ENCODE data around the gene POLD4. TPM values are rescaled to one million over a fixed set of nuclear protein-coding genes. Genes with fewer than 3 reads are reported as not detected.

Gene POLD4
- total and polyA plus RNA-seq, 2 experiments from 2014 or later: 109 to 121 TPM

DNA sequence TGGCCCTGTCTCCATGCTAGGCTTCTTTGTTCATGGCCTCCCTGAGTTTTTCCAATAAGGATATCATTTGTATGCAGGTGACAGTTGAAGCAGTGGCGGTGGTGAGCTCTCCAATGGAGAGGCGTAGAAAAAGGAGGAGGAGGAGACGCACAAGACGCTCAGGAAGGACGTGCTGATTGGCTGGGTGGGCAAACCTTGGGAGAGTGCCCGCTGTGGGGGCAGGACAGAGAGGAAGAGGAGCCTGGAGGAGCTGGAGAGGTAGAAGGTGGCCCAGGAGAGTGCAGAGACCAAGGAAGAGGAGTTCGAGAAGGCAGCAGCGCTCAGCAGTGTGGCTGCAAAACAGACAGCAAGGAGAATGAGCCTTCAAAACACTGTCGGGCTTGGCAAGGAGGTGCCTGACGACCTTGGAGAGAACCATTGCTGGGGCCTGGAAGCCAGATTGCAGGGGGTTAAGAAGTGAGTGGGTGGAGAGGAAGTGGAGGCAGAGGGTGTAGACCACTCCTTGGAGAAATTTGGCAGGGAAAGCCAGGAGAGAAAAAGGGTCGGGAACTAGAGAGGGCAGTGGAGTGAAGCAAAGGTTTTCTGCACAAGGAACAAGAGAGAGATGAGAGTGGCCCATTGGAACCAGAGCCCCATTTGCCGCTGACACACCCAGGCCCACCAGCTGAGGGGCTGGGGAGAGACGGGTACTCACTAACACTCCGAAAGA is 12.5 kb upstream of the POLD4 start:
- Histone ChIP-seq H3F3A (ENCODE audit: insufficient read depth) (peaks cover 62% of the 10 kb centered on the region), H3K79me2 (ENCODE audit: insufficient read depth) (peaks cover 99% of the 10 kb centered on the region), H3K4me3 (0 out of 2 replicates have a peak overlapping the region, but pooled peaks have one; percentile 36), H3K9me2 (ENCODE audit: insufficient read depth) (no peaks in the 10 kb centered on the region), H3K36me3 (ENCODE audit: low read depth) (peaks cover 19% of the 10 kb centered on the region; the same call in 1 of the 2 replicates), H3K9me3 (ENCODE audit: low read depth) (no peaks in the 10 kb centered on the region), H3K4me1 (ENCODE audit: insufficient read depth) (peaks cover 50% of the 10 kb centered on the region), H4K20me1 (ENCODE audit: insufficient read depth) (peaks cover 23% of the 10 kb centered on the region), H3K4me2 (ENCODE audit: unreplicated experiment) (peak overlapping the region; percentile 69), H3K27me3 (replicated peaks; ENCODE audit: insufficient read depth) (no peaks in the 10 kb centered on the region), H3K27ac (peak overlapping the region; percentile 62), H2AFZ (no peak overlapping the region), H3K9ac (peak overlapping the region; percentile 62)
- DNase-seq: no peak
- in situ Hi-C loops (cut with MboI): no loop called here
- no peak for TF ChIP-seq EZH2 (IDR thresholded peaks at IDR 0.05; ENCODE audit: insufficient read depth, poor library complexity, severe bottlenecking)
- TF ChIP-seq EZH2phosphoT487 (IDR thresholded peaks at IDR 0.05; ENCODE audit: insufficient read depth, low read depth): no peak
- WGBS, 2 experiments (ENCODE audit: low coverage in 1 of 2, low lambda C conversion rate in 2 of 2, missing lambda C conversion rate in 2 of 2): 72 to 82% methylated on average over 14 of the region's 14 CpGs

DNA sequence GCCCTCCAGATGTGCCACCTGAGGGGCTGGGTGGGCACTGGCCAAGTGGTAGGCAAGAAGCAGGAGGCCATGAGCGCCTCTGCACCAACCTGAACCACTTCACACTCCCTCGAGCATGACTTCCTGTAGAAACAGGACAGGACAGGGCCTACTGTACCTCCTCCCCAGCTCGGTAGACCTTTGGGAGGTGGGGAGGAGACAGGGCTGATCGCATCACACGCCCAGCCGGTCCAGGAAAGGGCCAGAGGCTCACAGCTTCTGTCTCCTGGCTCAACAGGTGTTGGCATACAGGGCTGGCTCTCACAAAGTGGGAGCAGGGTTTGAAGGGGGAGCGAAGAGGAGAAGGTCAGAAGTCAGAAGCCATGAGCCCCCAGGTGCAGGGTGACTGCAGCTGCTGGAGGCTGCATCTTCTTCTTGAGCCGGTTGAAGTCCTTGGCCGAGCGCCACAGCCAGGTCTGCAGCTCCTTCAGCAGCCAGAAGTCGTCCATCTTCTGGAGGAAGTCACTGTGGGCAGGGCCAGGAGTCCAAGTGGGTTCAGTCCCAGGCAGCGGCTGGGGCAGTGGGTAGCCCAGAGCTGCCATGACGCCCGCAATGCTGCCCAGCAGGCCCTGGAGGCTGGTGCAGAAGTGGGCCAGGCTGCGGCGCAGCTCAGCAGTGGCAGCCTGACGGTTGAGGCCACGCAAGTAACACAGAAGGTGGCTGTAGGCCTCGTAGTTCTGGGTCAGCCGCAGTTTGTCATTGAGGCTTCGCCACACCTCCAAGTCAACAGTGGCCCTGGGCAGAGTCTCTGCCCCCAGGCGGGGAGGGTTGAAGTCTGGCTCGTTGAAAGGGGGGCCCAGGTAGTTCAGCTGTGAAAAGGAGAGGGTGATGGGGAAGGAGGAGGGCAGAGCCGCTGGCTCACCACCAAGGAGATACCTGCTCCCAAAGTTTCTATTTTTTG is 11.7 kb upstream of the POLD4 start:
- Histone ChIP-seq H3K4me3 (no peak overlapping the region), H3K27me3 (replicated peaks; ENCODE audit: insufficient read depth) (no peaks in the 10 kb centered on the region), H3K79me2 (ENCODE audit: insufficient read depth) (peaks cover 96% of the 10 kb centered on the region), H3K4me2 (ENCODE audit: unreplicated experiment) (no peak overlapping the region), H2AFZ (no peak overlapping the region), H4K20me1 (ENCODE audit: insufficient read depth) (peaks cover 23% of the 10 kb centered on the region), H3K27ac (no peak overlapping the region), H3K4me1 (ENCODE audit: insufficient read depth) (peaks cover 42% of the 10 kb centered on the region), H3K9me2 (ENCODE audit: insufficient read depth) (no peaks in the 10 kb centered on the region), H3F3A (ENCODE audit: insufficient read depth) (peaks cover 68% of the 10 kb centered on the region), H3K9me3 (ENCODE audit: low read depth) (no peaks in the 10 kb centered on the region), H3K36me3 (ENCODE audit: low read depth) (peaks cover 19% of the 10 kb centered on the region; the same call in 1 of the 2 replicates), H3K9ac (no peak overlapping the region)
- DNase-seq: no peak
- in situ Hi-C loops (cut with MboI): no loop called here
- TF ChIP-seq EZH2 (IDR thresholded peaks at IDR 0.05; ENCODE audit: insufficient read depth, poor library complexity, severe bottlenecking): no peak
- TF ChIP-seq EZH2phosphoT487 (IDR thresholded peaks at IDR 0.05; ENCODE audit: insufficient read depth, low read depth): no peak
- 93 to 95% methylated on average over 24 of the region's 24 CpGs for WGBS, 2 experiments (ENCODE audit: low coverage in 1 of 2, low lambda C conversion rate in 2 of 2, missing lambda C conversion rate in 2 of 2)

DNA sequence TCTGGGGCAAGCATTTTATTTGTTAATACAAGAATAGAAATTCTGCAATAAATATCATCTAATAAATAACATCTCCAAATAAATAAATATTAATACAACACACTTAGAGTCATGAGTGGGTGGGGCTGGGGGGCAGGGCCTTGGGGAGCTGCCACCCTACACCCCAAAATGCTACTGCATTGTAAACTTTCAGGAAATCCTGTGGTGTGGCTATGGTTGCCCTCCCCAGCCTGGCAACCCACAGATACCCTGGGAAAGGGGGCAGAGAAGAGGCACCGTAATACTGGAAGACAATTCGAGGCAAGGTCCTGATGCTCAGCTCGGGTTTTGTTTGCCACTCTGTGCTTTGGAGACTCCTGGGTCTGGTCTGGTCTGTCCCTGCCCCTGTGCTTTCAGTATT is 10.8 kb upstream of the POLD4 start:
- in situ Hi-C loops (cut with MboI): no loop called here
- Histone ChIP-seq H3F3A (ENCODE audit: insufficient read depth) (peaks cover 71% of the 10 kb centered on the region), H3K9me2 (ENCODE audit: insufficient read depth) (no peaks in the 10 kb centered on the region), H3K4me1 (ENCODE audit: insufficient read depth) (peaks cover 34% of the 10 kb centered on the region), H3K4me3 (no peak overlapping the region), H4K20me1 (ENCODE audit: insufficient read depth) (peaks cover 16% of the 10 kb centered on the region; the same call in 1 of the 2 replicates), H3K9me3 (ENCODE audit: low read depth) (no peaks in the 10 kb centered on the region), H2AFZ (no peak overlapping the region), H3K36me3 (ENCODE audit: low read depth) (peaks cover 16% of the 10 kb centered on the region; the same call in 1 of the 2 replicates), H3K27ac (no peak overlapping the region), H3K9ac (no peak overlapping the region), H3K4me2 (ENCODE audit: unreplicated experiment) (no peak overlapping the region), H3K79me2 (ENCODE audit: insufficient read depth) (peaks cover 92% of the 10 kb centered on the region), H3K27me3 (replicated peaks; ENCODE audit: insufficient read depth) (no peaks in the 10 kb centered on the region)
- DNase-seq: no peak
- TF ChIP-seq EZH2 (IDR thresholded peaks at IDR 0.05; ENCODE audit: insufficient read depth, poor library complexity, severe bottlenecking): no peak
- TF ChIP-seq EZH2phosphoT487 (IDR thresholded peaks at IDR 0.05; ENCODE audit: insufficient read depth, low read depth): no peak
- WGBS, 2 experiments (ENCODE audit: low coverage in 1 of 2, low lambda C conversion rate in 2 of 2, missing lambda C conversion rate in 2 of 2): 96 to 100% methylated on average over 3 of the region's 3 CpGs

DNA sequence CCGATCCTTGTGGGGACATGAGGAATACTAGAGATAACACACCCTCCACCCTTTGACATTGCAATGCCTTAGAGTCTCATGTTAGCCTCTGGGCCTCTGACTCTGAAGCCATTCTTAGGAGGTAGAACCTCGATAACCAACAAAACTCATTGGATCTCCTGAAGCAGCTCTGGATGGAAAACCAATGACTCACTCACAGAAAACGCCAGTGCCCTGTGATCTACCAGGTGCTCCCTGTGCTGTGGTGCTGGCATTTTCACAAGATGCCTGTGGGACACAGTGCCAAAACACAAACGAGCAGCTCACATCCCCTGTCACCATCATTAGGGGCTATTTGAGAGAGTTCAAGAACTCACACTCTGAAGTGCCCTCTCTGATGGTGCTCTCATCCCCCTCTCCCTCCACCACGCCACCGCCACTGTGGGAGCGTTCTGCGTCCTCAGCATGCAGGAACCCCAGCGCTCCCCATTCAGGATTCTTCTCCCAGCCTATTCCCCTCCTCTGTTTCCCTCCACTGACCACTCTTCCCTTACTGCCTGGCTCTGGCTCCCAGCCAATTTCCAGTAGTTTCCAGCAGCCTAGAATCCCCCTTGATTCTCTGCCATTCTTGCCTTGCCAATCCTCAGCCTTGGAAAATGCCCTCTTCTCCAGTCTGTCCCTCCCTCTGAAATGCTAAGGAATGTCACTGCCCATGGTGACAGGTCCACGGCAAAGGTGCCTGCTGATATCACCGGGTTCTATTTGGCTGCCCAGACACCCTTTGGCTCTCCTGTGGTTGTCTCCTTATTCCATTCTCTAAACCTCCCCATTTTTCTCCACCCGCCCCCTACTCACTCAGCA is 4.7 kb upstream of the POLD4 start:
- 74 to 75% methylated on average over 12 of the region's 12 CpGs for WGBS, 2 experiments (ENCODE audit: low coverage in 1 of 2, low lambda C conversion rate in 2 of 2, missing lambda C conversion rate in 2 of 2)
- no peaks in the 10 kb centered on the region for H3K9me2 ChIP-seq (ENCODE audit: insufficient read depth)

More for the DNA sequence above, 4.7 kb upstream of the POLD4 start:
- H2AFZ ChIP-seq: no peak overlapping the region
- peak; percentile 74 for DNase-seq
- H3K79me2 ChIP-seq (ENCODE audit: insufficient read depth): peaks cover 31% of the 10 kb centered on the region
- H4K20me1 ChIP-seq (ENCODE audit: insufficient read depth): no peaks in the 10 kb centered on the region
- peak overlapping the region; percentile 97 for H3K27ac ChIP-seq
- H3K9ac ChIP-seq: peak overlapping the region; percentile 93
- H3K4me1 ChIP-seq (ENCODE audit: insufficient read depth): peaks cover 52% of the 10 kb centered on the region
- peak overlapping the region; percentile 44 for H3K4me2 ChIP-seq (ENCODE audit: unreplicated experiment)
- TF ChIP-seq EZH2phosphoT487 (IDR thresholded peaks at IDR 0.05; ENCODE audit: insufficient read depth, low read depth) (no peak), EZH2 (IDR thresholded peaks at IDR 0.05; ENCODE audit: insufficient read depth, poor library complexity, severe bottlenecking) (no peak)
- peaks cover 5% of the 10 kb centered on the region; the same call in 1 of the 2 replicates for H3K36me3 ChIP-seq (ENCODE audit: low read depth)
- in situ Hi-C loops (cut with MboI): no loop called here
- H3K27me3 ChIP-seq (replicated peaks; ENCODE audit: insufficient read depth): no peaks in the 10 kb centered on the region
- H3F3A ChIP-seq (ENCODE audit: insufficient read depth): peaks cover 85% of the 10 kb centered on the region
- no peaks in the 10 kb centered on the region for H3K9me3 ChIP-seq (ENCODE audit: low read depth)
- no peak overlapping the region for H3K4me3 ChIP-seq

Data from GM23248 (cell line).